HUES64 (cell line): ENCODE measurements around the gene NDE1.

Source experiments
- H3K27ac ChIP-seq: 2 replicates; pipeline ENCODE4 v1.7.0; 2013; ENCODE audit warnings: low read depth, low read length, inconsistent platforms
- H3K27me3 ChIP-seq: 2 replicates; pipeline ENCODE4 v1.6.1; 2013; ENCODE audit warnings: mild to moderate bottlenecking, low read length; ENCODE audit not compliant: insufficient read depth
- H3K36me3 ChIP-seq: 2 replicates; pipeline ENCODE4 v1.6.1; 2013; ENCODE audit warnings: mild to moderate bottlenecking, low read length; ENCODE audit not compliant: insufficient read depth
- H3K4me1 ChIP-seq: 2 replicates; pipeline ENCODE4 v1.6.1; 2013; ENCODE audit warnings: mild to moderate bottlenecking, low read length, moderate library complexity; ENCODE audit not compliant: insufficient read depth
- H3K4me3 ChIP-seq: 2 replicates; pipeline ENCODE4 v1.5.1; 2013; ENCODE audit warnings: mild to moderate bottlenecking, low read length, moderate library complexity
- H3K9ac ChIP-seq: 2 replicates; pipeline ENCODE4 v1.6.1; 2013; ENCODE audit warnings: mild to moderate bottlenecking, low read depth, low read length
- H3K9me3 ChIP-seq: 2 replicates; pipeline ENCODE4 v1.6.1; 2013; ENCODE audit warnings: low read depth, low read length; ENCODE audit not compliant: insufficient read depth
- WGBS: fragments of 150-250, 120-280 bp; methylation state at CpG from one replicate; pipeline ENCODE4 v1.1.7; 2013; ENCODE audit warnings: missing lambda C conversion rate; 5-methylcytosine and 5-hydroxymethylcytosine counted together

Gene NDE1

GRCh38 chr16:15741207-15741871, 91.3 kb downstream of the NDE1 start:
- Histone ChIP-seq H3K27me3 (no peaks in the 10 kb centered on the region), H3K27ac (no peak overlapping the region), H3K9ac (no peak overlapping the region), H3K36me3 (no peaks in the 10 kb centered on the region), H3K4me3 (no peak overlapping the region), H3K4me1 (no peaks in the 10 kb centered on the region), H3K9me3 (no peaks in the 10 kb centered on the region)
- 94% methylated on average over 13 of the region's 13 CpGs for WGBS

GRCh38 chr16:15742716-15743115, 92.7 kb downstream of the NDE1 start:
- Histone ChIP-seq H3K27ac (no peak overlapping the region), H3K36me3 (no peaks in the 10 kb centered on the region), H3K9me3 (no peaks in the 10 kb centered on the region), H3K4me1 (no peaks in the 10 kb centered on the region), H3K27me3 (no peaks in the 10 kb centered on the region), H3K4me3 (no peak overlapping the region), H3K9ac (no peak overlapping the region)
- 93% methylated on average over 2 of the region's 2 CpGs for WGBS

GRCh38 chr16:15743657-15744056, 93.6 kb downstream of the NDE1 start:
- no peak overlapping the region for H3K4me3 ChIP-seq
- no peaks in the 10 kb centered on the region for H3K27me3 ChIP-seq
- H3K36me3 ChIP-seq = no peaks in the 10 kb centered on the region
- 90% methylated on average over 1 of the region's 1 CpG for WGBS
- H3K4me1 ChIP-seq = no peaks in the 10 kb centered on the region
- no peaks in the 10 kb centered on the region for H3K9me3 ChIP-seq
- no peak overlapping the region for H3K9ac ChIP-seq
- no peak overlapping the region for H3K27ac ChIP-seq

DNA sequence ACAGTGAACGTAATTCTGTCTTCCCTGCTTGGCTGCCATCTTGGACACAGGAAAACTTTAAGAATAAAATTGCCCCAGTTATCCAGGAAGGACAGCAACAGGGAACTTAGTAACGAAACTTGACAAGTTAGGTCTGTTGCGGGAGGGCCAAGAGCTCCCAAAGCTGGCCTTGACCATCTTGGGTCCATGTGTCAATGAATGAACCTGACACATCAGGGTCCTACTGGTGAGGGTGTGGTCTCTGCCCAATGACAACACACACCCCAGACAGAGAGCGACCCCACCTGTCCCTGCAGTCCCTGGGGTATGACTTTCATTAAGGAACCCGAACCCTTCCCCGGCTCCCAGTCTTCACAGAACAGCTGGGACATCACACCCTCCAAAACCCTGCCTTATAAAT, 96.3 kb downstream of the NDE1 start:
- Histone ChIP-seq H3K4me3 (no peak overlapping the region), H3K4me1 (no peaks in the 10 kb centered on the region), H3K36me3 (no peaks in the 10 kb centered on the region), H3K27ac (no peak overlapping the region), H3K9me3 (no peaks in the 10 kb centered on the region), H3K27me3 (no peaks in the 10 kb centered on the region), H3K9ac (no peak overlapping the region)
- WGBS = 96% methylated on average over 6 of the region's 6 CpGs

GRCh38 chr16:15747937-15748336, 97.9 kb downstream of the NDE1 start:
- Histone ChIP-seq H3K36me3 (no peaks in the 10 kb centered on the region), H3K9me3 (no peaks in the 10 kb centered on the region), H3K4me3 (no peak overlapping the region), H3K4me1 (no peaks in the 10 kb centered on the region), H3K27me3 (no peaks in the 10 kb centered on the region), H3K9ac (no peak overlapping the region), H3K27ac (no peak overlapping the region)
- 95% methylated on average over 14 of the region's 14 CpGs for WGBS

DNA sequence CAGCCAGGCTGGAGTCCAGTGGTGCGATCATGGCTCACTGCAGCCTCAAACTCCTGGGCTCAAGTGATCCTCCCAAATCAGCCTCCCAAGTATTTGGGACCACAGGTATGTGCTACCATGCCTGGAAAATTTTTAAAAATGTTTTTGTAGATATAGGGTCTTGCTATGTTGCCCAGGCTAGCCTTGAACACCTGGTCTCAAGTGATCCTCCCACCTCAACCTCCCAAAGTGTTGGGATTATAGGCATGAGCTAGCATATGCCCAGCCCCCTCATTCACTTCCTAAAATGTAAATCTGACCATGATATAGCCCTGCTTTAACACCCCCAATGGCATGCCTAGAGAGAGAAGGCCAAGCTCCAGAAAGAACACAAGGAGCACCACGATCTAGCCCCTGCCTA, 98.6 kb downstream of the NDE1 start:
- no peaks in the 10 kb centered on the region for H3K36me3 ChIP-seq
- no peaks in the 10 kb centered on the region for H3K27me3 ChIP-seq
- 90% methylated on average over 2 of the region's 2 CpGs for WGBS
- no peaks in the 10 kb centered on the region for H3K9me3 ChIP-seq
- H3K4me3 ChIP-seq = no peak overlapping the region
- no peak overlapping the region for H3K9ac ChIP-seq
- no peak overlapping the region for H3K27ac ChIP-seq
- no peaks in the 10 kb centered on the region for H3K4me1 ChIP-seq

- Histone ChIP-seq H3K27ac (no peak overlapping the region), H3K36me3 (no peaks in the 10 kb centered on the region)
- WGBS = 62% methylated on average over 2 of the region's 2 CpGs
Observed at GRCh38 chr16:15749371-15749770, 99.3 kb downstream of the NDE1 start.

GRCh38 chr16:15749985-15750384, 99.9 kb downstream of the NDE1 start:
- Histone ChIP-seq H3K27ac (no peak overlapping the region), H3K9ac (no peak overlapping the region), H3K4me1 (no peaks in the 10 kb centered on the region), H3K36me3 (no peaks in the 10 kb centered on the region), H3K9me3 (no peaks in the 10 kb centered on the region), H3K4me3 (no peak overlapping the region), H3K27me3 (no peaks in the 10 kb centered on the region)
- 88% methylated on average over 18 of the region's 18 CpGs for WGBS

More at GRCh38 chr16:15749371-15749770, 99.3 kb downstream of the NDE1 start:
- H3K9ac ChIP-seq = no peak overlapping the region
- no peak overlapping the region for H3K4me3 ChIP-seq
- H3K9me3 ChIP-seq = no peaks in the 10 kb centered on the region
- no peaks in the 10 kb centered on the region for H3K27me3 ChIP-seq
- no peaks in the 10 kb centered on the region for H3K4me1 ChIP-seq

DNA sequence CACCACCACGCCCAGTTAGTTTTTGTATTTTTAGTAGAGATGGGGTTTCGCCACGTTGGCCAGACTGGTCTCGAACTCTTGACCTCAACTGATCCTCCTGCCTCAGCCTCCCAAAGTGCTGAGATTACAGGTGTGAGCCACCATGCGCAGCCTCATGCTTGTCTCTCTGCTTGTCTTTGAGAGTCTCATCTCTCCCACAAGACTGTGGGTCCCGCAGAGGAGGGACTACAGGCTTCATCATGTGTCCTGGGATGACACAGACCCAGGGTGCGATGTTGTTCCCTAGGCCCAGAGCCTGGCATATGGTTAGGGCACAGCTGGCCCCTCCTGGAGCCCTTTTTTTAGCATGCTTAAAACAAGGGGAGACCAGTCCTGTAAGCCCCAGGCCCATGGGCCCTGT, 101.9 kb downstream of the NDE1 start:
- Histone ChIP-seq H3K9me3 (no peaks in the 10 kb centered on the region), H3K4me1 (no peaks in the 10 kb centered on the region), H3K27ac (no peak overlapping the region), H3K27me3 (no peaks in the 10 kb centered on the region), H3K36me3 (no peaks in the 10 kb centered on the region), H3K4me3 (no peak overlapping the region), H3K9ac (no peak overlapping the region)
- WGBS = 96% methylated on average over 7 of the region's 7 CpGs

DNA sequence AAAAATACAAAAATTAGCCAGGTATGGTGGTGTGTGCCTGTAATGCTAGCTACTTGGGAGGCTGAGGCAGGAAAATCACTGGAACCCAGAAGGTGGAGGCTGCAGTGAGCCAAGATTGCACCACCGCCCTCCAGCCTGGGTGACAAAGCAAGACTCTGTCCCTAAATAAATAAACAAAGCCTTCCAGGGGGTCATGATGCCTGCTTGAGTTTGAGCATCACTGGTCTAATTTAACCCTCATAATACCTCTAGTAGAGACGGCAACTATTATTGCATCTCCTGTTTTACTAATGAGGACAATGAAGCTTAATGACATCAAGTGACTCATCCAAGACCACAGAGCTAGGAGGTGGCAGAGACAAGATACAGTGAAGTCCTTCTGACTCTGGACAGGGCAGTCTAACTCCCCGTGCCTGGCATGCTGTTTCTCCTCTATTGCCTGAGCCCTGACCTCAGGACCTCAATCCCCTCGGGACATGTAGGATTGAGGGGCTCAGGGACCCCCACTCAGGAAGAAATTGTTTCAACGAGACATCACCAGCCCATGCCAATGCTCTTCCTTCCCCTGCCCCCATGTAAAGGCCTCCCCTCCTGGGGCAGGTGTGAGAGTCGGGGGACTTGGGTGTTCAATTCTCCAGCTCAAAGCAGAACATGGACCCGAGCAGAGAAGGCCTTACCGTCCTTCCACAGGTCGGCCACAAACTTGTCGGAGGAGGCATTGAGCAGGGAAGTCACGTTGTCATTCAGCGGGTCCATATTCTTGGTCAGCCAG, 102.9 kb downstream of the NDE1 start:
- H3K9me3 ChIP-seq = no peaks in the 10 kb centered on the region
- H3K36me3 ChIP-seq = no peaks in the 10 kb centered on the region
- no peaks in the 10 kb centered on the region for H3K4me1 ChIP-seq
- H3K27me3 ChIP-seq = no peaks in the 10 kb centered on the region
- no peak overlapping the region for H3K27ac ChIP-seq
- WGBS = 91% methylated on average over 12 of the region's 12 CpGs
- H3K9ac ChIP-seq = no peak overlapping the region
- no peak overlapping the region for H3K4me3 ChIP-seq

GRCh38 chr16:15754821-15755534, 104.9 kb downstream of the NDE1 start:
- no peak overlapping the region for H3K9ac ChIP-seq
- 94% methylated on average over 8 of the region's 8 CpGs for WGBS
- H3K27me3 ChIP-seq = no peaks in the 10 kb centered on the region
- no peaks in the 10 kb centered on the region for H3K9me3 ChIP-seq
- no peak overlapping the region for H3K4me3 ChIP-seq
- no peak overlapping the region for H3K27ac ChIP-seq
- H3K36me3 ChIP-seq = no peaks in the 10 kb centered on the region
- no peaks in the 10 kb centered on the region for H3K4me1 ChIP-seq
